K562 (cell line): ENCODE results near the gene OR2W3. TPM values are rescaled to one million over a fixed set of nuclear protein-coding genes. Genes with fewer than 3 reads are reported as not detected.

Experiments
- ATAC-seq: fragments of 200-7000 bp; cut with Tn5 transposase; 3 replicates; pipeline ENCODE4 v1.9.1; 2020; ENCODE audit warnings: moderate library complexity
- BruUV-seq: library from RNA; stranded (reverse); fragments of 400-500 nt; replicated peaks from 2 replicates; lab custom pipeline; 2021; lab: Mats Ljungman, UMichigan
- CTCF ChIA-PET: fragments of 300-600 bp; formaldehyde crosslinking; extraction: SDS; loops from one replicate; lab custom pipeline; 2021; ENCODE audit warnings: low intra/inter-chr PET ratio; lab: Yijun Ruan, JAX
- POLR2A ChIA-PET: fragments of 300-600, 350-650 bp; sonication (Branson Sonifier 250); formaldehyde crosslinking; extraction: SDS; loops from one replicate; lab custom pipeline; 2021; ENCODE audit warnings: antibody characterized with exemption, inconsistent platforms; lab: Yijun Ruan, JAX
- DNase-seq, 4 experiments: peaks; one replicate each; pipeline versions ENCODE4 v3.0.0 to v3.0.0-alpha.2; 2011 to 2018; ENCODE audit warnings: low spot score in 3 of 4, mixed read lengths in 3 of 4; ENCODE audit errors: extremely low read depth in 1 of 4
- FAIRE-seq: peaks from 2 replicates; lab custom pipeline; 2011; peaks lifted over from hg19 to GRCh38; lab: Jason Lieb, UNC
- H2AFZ ChIP-seq: 2 replicates; pipeline ENCODE4 v1.6.0; 2011; ENCODE audit warnings: low read depth, low read length, control low read depth, inconsistent platforms
- H3K27ac ChIP-seq: fragments of 200-600 bp; 3 replicates; pipeline ENCODE4 v1.8.0; 2011; ENCODE audit warnings: low read depth, mild to moderate bottlenecking, control low read depth, inconsistent platforms, low read length, moderate library complexity, mixed read lengths; ENCODE audit errors: extremely low read depth
- H3K27me3 ChIP-seq, 2 experiments: fragments of 300-600 bp in 1 of 2; 2 replicates in 1 of 2; 3 replicates in 1 of 2; pipeline versions ENCODE4 v1.6.0 to v1.8.0; 2011; ENCODE audit warnings: inconsistent platforms in 2 of 2, low read length in 2 of 2, mild to moderate bottlenecking in 1 of 2, mixed read lengths in 1 of 2, moderate library complexity in 1 of 2; ENCODE audit not compliant: control insufficient read depth in 2 of 2, insufficient read depth in 2 of 2
- H3K36me3 ChIP-seq: fragments of 300-600 bp; 3 replicates; pipeline ENCODE4 v1.8.0; 2011; ENCODE audit warnings: mild to moderate bottlenecking, low read length, inconsistent platforms; ENCODE audit not compliant: control insufficient read depth, insufficient read depth
- H3K4me1 ChIP-seq, 2 experiments: fragments of 200-600 bp in 1 of 2; replicated peaks in 1 of 2; 2 replicates in 1 of 2; 3 replicates in 1 of 2; pipeline versions ENCODE4 v1.5.1 to v1.8.0; 2011; ENCODE audit warnings: inconsistent platforms in 2 of 2, low read length in 2 of 2, mild to moderate bottlenecking in 1 of 2, mixed read lengths in 1 of 2, moderate library complexity in 1 of 2; ENCODE audit not compliant: control insufficient read depth in 2 of 2, insufficient read depth in 2 of 2
- H3K4me2 ChIP-seq: 2 replicates; pipeline ENCODE4 v1.6.1; 2011; ENCODE audit warnings: low read length, control low read depth, inconsistent platforms, mixed read lengths; ENCODE audit not compliant: insufficient read depth
- H3K4me3 ChIP-seq: fragments of 200-600 bp; sonication (generic), shearing (Covaris generic); 2 replicates; pipeline ENCODE4 v1.5.1; 2016; ENCODE audit warnings: control low read depth, inconsistent platforms
- H3K79me2 ChIP-seq: fragments of 200-600 bp; 3 replicates; pipeline ENCODE4 v1.8.0; 2011; ENCODE audit warnings: low read length, inconsistent platforms; ENCODE audit not compliant: control insufficient read depth, insufficient read depth
- H3K9ac ChIP-seq, 2 experiments: 2 replicates each; pipeline versions ENCODE4 v1.6.0 to v1.6.1; 2011; ENCODE audit warnings: low read depth in 2 of 2, low read length in 2 of 2, control low read depth in 1 of 2, inconsistent platforms in 1 of 2, mild to moderate bottlenecking in 1 of 2, mixed read lengths in 1 of 2; ENCODE audit not compliant: insufficient read depth in 1 of 2
- H3K9me1 ChIP-seq: one replicate; pipeline ENCODE4 v1.6.0; 2011; ENCODE audit warnings: inconsistent platforms, mild to moderate bottlenecking, low read length, moderate library complexity; ENCODE audit not compliant: control insufficient read depth, insufficient read depth
- H3K9me3 ChIP-seq: replicated peaks from 2 replicates; pipeline ENCODE4 v1.5.1; 2011; ENCODE audit warnings: low read depth, low read length, inconsistent platforms; ENCODE audit not compliant: control insufficient read depth, insufficient read depth
- H4K20me1 ChIP-seq: replicated peaks from 2 replicates; pipeline ENCODE4 v1.6.1; 2011; ENCODE audit warnings: low read length, inconsistent platforms, mixed read lengths; ENCODE audit not compliant: control insufficient read depth, insufficient read depth
- BRD9 ChIP-seq: fragments of 450-650 bp; IDR thresholded peaks from 2 replicates; pipeline ENCODE4 v1.6.1; 2018; ENCODE audit warnings: low read depth; ENCODE audit not compliant: partially characterized antibody
- HCFC1 ChIP-seq: IDR thresholded peaks from 2 replicates; pipeline ENCODE4 v1.6.1; 2012; ENCODE audit warnings: low read depth, low read length, improper control_type of control experiment
- KLF10 ChIP-seq: fragments of 250-450 bp; sonication (Bioruptor Pico); IDR thresholded peaks from 2 replicates; pipeline ENCODE4 v1.6.1; 2021; ENCODE audit warnings: matching md5 sums
- L3MBTL2 ChIP-seq: fragments of 450-650 bp; IDR thresholded peaks from 2 replicates; pipeline ENCODE4 v1.6.1; 2016; ENCODE audit warnings: mild to moderate bottlenecking, moderate library complexity
- MYNN ChIP-seq, 2 experiments: sonication (generic); formaldehyde crosslinking in 1 of 2; IDR thresholded peaks; 2 replicates each; pipeline versions ENCODE4 v1.5.0 to v1.6.1; 2016 to 2020; ENCODE audit warnings: antibody characterized with exemption in 1 of 2, missing genetic modification reagents in 1 of 2
- NR2C1 ChIP-seq, 2 experiments: fragments of 450-650 bp; IDR thresholded peaks; 2 replicates each; pipeline ENCODE4 v1.6.1; 2017; ENCODE audit warnings: mild to moderate bottlenecking in 2 of 2, antibody characterized with exemption in 1 of 2, inconsistent platforms in 1 of 2, missing compliant biosample characterization in 1 of 2, missing genetic modification characterization in 1 of 2
- RCOR1 ChIP-seq, 2 experiments: IDR thresholded peaks; 2 replicates each; pipeline ENCODE4 v1.6.1; 2012; ENCODE audit warnings: low read depth in 2 of 2, low read length in 2 of 2, borderline replicate concordance in 1 of 2, improper control_type of control experiment in 1 of 2
- SRSF1 ChIP-seq: fragments of 200-400 bp; formaldehyde crosslinking; IDR thresholded peaks from 2 replicates; pipeline ENCODE4 v1.6.1; 2017; ENCODE audit warnings: mild to moderate bottlenecking, low read depth, low read length, moderate library complexity
- TSC22D4 ChIP-seq: fragments of 450-650 bp; IDR thresholded peaks from 2 replicates; pipeline ENCODE4 v1.6.1; 2016; ENCODE audit warnings: missing genetic modification characterization, missing biosample characterization, control low read depth
- XRCC4 ChIP-seq: IDR thresholded peaks from one replicate; pipeline ENCODE4 v1.6.1; 2011; ENCODE audit not compliant: insufficient read depth, insufficient read length; ENCODE audit errors: extremely low read depth
- XRCC5 ChIP-seq: fragments of 200-400 bp; formaldehyde crosslinking; IDR thresholded peaks from 2 replicates; pipeline ENCODE4 v1.6.1; 2017; ENCODE audit warnings: low read depth, mild to moderate bottlenecking, low read length
- ZBTB7A ChIP-seq: IDR thresholded peaks from 2 replicates; pipeline ENCODE4 v1.6.1; 2011; ENCODE audit warnings: low read depth, mild to moderate bottlenecking, low read length, moderate library complexity, borderline replicate concordance; ENCODE audit not compliant: control insufficient read depth
- ZNF232 ChIP-seq: sonication (generic); formaldehyde crosslinking; IDR thresholded peaks from 2 replicates; pipeline ENCODE4 v1.8.0; 2022; ENCODE audit warnings: mild to moderate bottlenecking, missing genetic modification reagents
- ZNF707 ChIP-seq: fragments of 250-450 bp; sonication (Bioruptor Pico); conservative IDR thresholded peaks from 2 replicates; pipeline ENCODE4 v1.8.0; 2022; ENCODE audit warnings: inconsistent platforms, mild to moderate bottlenecking, moderate library complexity
- WGBS: fragments of 100-300 bp; shearing (Covaris generic); methylation state at CpG from one replicate; pipeline ENCODE4 v1.1.6; 2016; ENCODE audit warnings: low coverage, mixed read lengths; ENCODE audit not compliant: insufficient coverage; ENCODE audit errors: missing lambda C conversion rate; 5-methylcytosine and 5-hydroxymethylcytosine counted together
- in situ Hi-C: fragments of 300-500 bp; cut with MboI; formaldehyde crosslinking; loops from 4 replicates; pipeline ENCODE4 v1.15.0; 2018; ENCODE audit warnings: inconsistent platforms, mixed read lengths
- intact Hi-C: fragments of 100-400 bp; cut with micrococcal nuclease; formaldehyde crosslinking; loops from 2 replicates; pipeline ENCODE4 v1.14.2; 2022
- polyA plus RNA-seq, 8 experiments: library from polyadenylated mRNA; depleted of rRNA in 4 of 8; stranded (reverse) in 5 of 8; unstranded in 3 of 8; fragments of >200 nt; fragmentation: Nextera tagmentation in 2 of 8; fragmentation: Illumina TruSeq in 1 of 8; extraction: Ambion mirVana in 2 of 8; extraction: Trizol in 1 of 8; gene quantifications; 2 replicates each; pipeline versions ENCODE4 v1.2.1 to v1.2.3, GENCODE V29; 2011 to 2014; ENCODE audit warnings: inconsistent platforms in 1 of 8, missing spikeins in 1 of 8
- total RNA-seq, 7 experiments: library from RNA; depleted of rRNA in 6 of 7; stranded (reverse); fragments of >200 nt in 6 of 7; fragmentation: Illumina TruSeq in 2 of 7; extraction: Trizol in 2 of 7; gene quantifications; 2 replicates each; pipeline versions ENCODE4 v1.2.1 to v1.2.3, GENCODE V29; 2011 to 2021; ENCODE audit warnings: low replicate concordance in 1 of 7
- TF ChIP-seq, protein P1 (sequence below): fragments of 150-350 bp; conservative IDR thresholded peaks from 2 replicates; pipeline ENCODE4 v1.6.1; 2014; ENCODE audit warnings: low read length
- TF ChIP-seq, protein P2 (sequence below): fragments of 250-450 bp; sonication (Bioruptor Pico); IDR thresholded peaks from 2 replicates; pipeline ENCODE4 v1.5.0; 2021

OR2W3 gene
- total and polyA plus RNA-seq, 9 of the 15 experiments (the other 6 are each of a cell fraction or from before 2014, with no cell fraction given) = 0.67 to 7.6 (median 3.7) TPM

- TF ChIP-seq, protein P1, sequence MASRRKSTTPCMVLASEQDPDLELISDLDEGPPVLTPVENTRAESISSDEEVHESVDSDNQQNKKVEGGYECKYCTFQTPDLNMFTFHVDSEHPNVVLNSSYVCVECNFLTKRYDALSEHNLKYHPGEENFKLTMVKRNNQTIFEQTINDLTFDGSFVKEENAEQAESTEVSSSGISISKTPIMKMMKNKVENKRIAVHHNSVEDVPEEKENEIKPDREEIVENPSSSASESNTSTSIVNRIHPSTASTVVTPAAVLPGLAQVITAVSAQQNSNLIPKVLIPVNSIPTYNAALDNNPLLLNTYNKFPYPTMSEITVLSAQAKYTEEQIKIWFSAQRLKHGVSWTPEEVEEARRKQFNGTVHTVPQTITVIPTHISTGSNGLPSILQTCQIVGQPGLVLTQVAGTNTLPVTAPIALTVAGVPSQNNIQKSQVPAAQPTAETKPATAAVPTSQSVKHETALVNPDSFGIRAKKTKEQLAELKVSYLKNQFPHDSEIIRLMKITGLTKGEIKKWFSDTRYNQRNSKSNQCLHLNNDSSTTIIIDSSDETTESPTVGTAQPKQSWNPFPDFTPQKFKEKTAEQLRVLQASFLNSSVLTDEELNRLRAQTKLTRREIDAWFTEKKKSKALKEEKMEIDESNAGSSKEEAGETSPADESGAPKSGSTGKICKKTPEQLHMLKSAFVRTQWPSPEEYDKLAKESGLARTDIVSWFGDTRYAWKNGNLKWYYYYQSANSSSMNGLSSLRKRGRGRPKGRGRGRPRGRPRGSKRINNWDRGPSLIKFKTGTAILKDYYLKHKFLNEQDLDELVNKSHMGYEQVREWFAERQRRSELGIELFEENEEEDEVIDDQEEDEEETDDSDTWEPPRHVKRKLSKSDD = no peak
- TF ChIP-seq MYNN (IDR thresholded peaks at IDR 0.05) (no peak), MYNN (CRISPR knock-in tag; IDR thresholded peaks at IDR 0.05) (no peak), HCFC1 (no peak), XRCC4 (no peak), ZNF707 (no peak)
Observed at GRCh38 chr1:247857985-247858619, 37.3 kb upstream of the OR2W3 start (continued).

DNA sequence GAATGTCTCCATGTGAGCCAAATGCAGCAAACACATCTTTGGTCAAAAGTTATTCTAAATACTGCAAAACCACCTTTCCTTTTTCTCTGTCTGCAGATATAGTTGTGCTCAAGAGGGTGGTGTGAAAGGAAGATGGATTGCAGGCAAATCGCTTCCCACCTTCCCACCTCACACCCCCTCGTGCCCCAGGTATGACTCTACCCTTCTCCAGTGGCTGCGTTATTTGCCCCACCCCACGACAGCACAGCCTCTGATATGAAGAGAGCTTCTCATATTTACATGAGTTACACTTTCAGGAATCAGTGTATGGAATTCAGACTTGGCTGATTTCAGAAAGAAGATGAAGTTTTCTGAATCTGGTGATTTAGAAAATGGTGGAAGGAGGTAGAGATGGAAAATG lies 32.6 kb upstream of the OR2W3 start:
- BruUV-seq = no TSS peak
- H2AFZ ChIP-seq = no peak overlapping the region
- no peak overlapping the region for H3K4me2 ChIP-seq
- no peaks in the 10 kb centered on the region for H4K20me1 ChIP-seq
- ATAC-seq (no peak), FAIRE-seq (no peak), DNase-seq (no peak)
- H3K27me3 ChIP-seq = no peaks in the 10 kb centered on the region
- H3K27ac ChIP-seq = no peak overlapping the region
- H3K9ac ChIP-seq = no peak overlapping the region
- 89% methylated on average over 4 of the region's 4 CpGs for WGBS
- TF ChIP-seq ZNF232 (CRISPR knock-in tag) (no peak), RCOR1 (IDR thresholded peaks at IDR 0.05; ENCODE audit: borderline replicate concordance in 1 of 2, low read depth in 2 of 2, low read length in 2 of 2) (no peak), KLF10 (CRISPR knock-in tag) (no peak), BRD9 (no peak), XRCC5 (no peak), L3MBTL2 (no peak), NR2C1 (IDR thresholded peaks at IDR 0.05) (no peak), NR2C1 (tag; IDR thresholded peaks at IDR 0.05) (no peak), SRSF1 (no peak), TSC22D4 (tag) (no peak), ZBTB7A (no peak)
- TF ChIP-seq, protein P2, sequence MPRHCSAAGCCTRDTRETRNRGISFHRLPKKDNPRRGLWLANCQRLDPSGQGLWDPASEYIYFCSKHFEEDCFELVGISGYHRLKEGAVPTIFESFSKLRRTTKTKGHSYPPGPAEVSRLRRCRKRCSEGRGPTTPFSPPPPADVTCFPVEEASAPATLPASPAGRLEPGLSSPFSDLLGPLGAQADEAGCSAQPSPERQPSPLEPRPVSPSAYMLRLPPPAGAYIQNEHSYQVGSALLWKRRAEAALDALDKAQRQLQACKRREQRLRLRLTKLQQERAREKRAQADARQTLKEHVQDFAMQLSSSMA (CRISPR knock-in tag) = no peak
- no peaks in the 10 kb centered on the region for H3K9me1 ChIP-seq
- H3K4me3 ChIP-seq = no peak overlapping the region
- H3K36me3 ChIP-seq = peaks cover 57% of the 10 kb centered on the region
- intact Hi-C loops (no loop called here), in situ Hi-C loops (no loop called here)
- no peaks in the 10 kb centered on the region for H3K9me3 ChIP-seq
- peaks cover 31% of the 10 kb centered on the region for H3K79me2 ChIP-seq
- POLR2A ChIA-PET = no interaction called here
- peaks cover 4 to 7% of the 10 kb centered on the region in 2 experiments; a peak in 4 of 5 replicates for H3K4me1 ChIP-seq
- CTCF ChIA-PET = no interaction called here
